Astrocyte (in vitro differentiated cells and primary cell): Measurements from ENCODE around the gene GPC5. TPM values are rescaled to one million over a fixed set of nuclear protein-coding genes. Genes with fewer than 3 reads are reported as not detected.
A peak's percentile ranks its signal among the peaks of the same experiment; 100 is the strongest.

Source experiments
- DNase-seq: peaks from one replicate; pipeline ENCODE4 v3.0.0-alpha.2; 2010; ENCODE audit warnings: low read depth
- FAIRE-seq: peaks from 2 replicates; lab custom pipeline; 2011; peaks lifted over from hg19 to GRCh38; lab: Jason Lieb, UNC
- H2AFZ ChIP-seq: 2 replicates; pipeline ENCODE4 v1.6.0; 2012; ENCODE audit warnings: low read depth, low read length, inconsistent platforms
- H3K27ac ChIP-seq: 2 replicates; pipeline ENCODE4 v1.5.1; 2011; ENCODE audit warnings: low read depth, low read length, inconsistent platforms
- H3K27me3 ChIP-seq: 2 replicates; pipeline ENCODE4 v1.6.0; 2011; ENCODE audit warnings: low read length, inconsistent platforms; ENCODE audit not compliant: insufficient read depth
- H3K36me3 ChIP-seq: 2 replicates; pipeline ENCODE4 v1.5.1; 2011; ENCODE audit warnings: low read length, inconsistent platforms; ENCODE audit not compliant: insufficient read depth
- H3K4me1 ChIP-seq: 2 replicates; pipeline ENCODE4 v1.5.1; 2011; ENCODE audit warnings: low read length, inconsistent platforms; ENCODE audit not compliant: insufficient read depth
- H3K4me2 ChIP-seq: 2 replicates; pipeline ENCODE4 v1.6.0; 2012; ENCODE audit warnings: low read length, inconsistent platforms
- H3K4me3 ChIP-seq: 2 replicates; pipeline ENCODE4 v1.5.1; 2011; ENCODE audit warnings: low read depth, mild to moderate bottlenecking, low read length, inconsistent platforms; ENCODE audit not compliant: insufficient read depth
- H3K79me2 ChIP-seq: 2 replicates; pipeline ENCODE4 v1.6.0; 2012; ENCODE audit warnings: mild to moderate bottlenecking, low read length, inconsistent platforms; ENCODE audit not compliant: insufficient read depth
- H3K9ac ChIP-seq: 2 replicates; pipeline ENCODE4 v1.6.0; 2012; ENCODE audit warnings: mild to moderate bottlenecking, low read length, inconsistent platforms
- H3K9me3 ChIP-seq: 2 replicates; pipeline ENCODE4 v1.5.1; 2012; ENCODE audit warnings: low read depth, mild to moderate bottlenecking, low read length, inconsistent platforms; ENCODE audit not compliant: insufficient read depth
- H4K20me1 ChIP-seq: 2 replicates; pipeline ENCODE4 v1.6.0; 2012; ENCODE audit warnings: low read length, inconsistent platforms; ENCODE audit not compliant: insufficient read depth
- H3K27ac Mint-ChIP-seq: one replicate; pipeline ENCODE4 v1.8.0; 2021; ENCODE audit warnings: mild to moderate bottlenecking, mixed read lengths; ENCODE audit not compliant: unreplicated experiment
- H3K27me3 Mint-ChIP-seq: one replicate; pipeline ENCODE4 v1.8.0; 2021; ENCODE audit warnings: low read depth, mixed read lengths; ENCODE audit not compliant: unreplicated experiment
- H3K36me3 Mint-ChIP-seq: one replicate; pipeline ENCODE4 v1.8.0; 2021; ENCODE audit warnings: low read depth, mixed read lengths; ENCODE audit not compliant: unreplicated experiment
- H3K4me1 Mint-ChIP-seq: one replicate; pipeline ENCODE4 v1.8.0; 2021; ENCODE audit warnings: low read depth, mixed read lengths; ENCODE audit not compliant: unreplicated experiment
- H3K4me3 Mint-ChIP-seq: one replicate; pipeline ENCODE4 v1.8.0; 2021; ENCODE audit warnings: mild to moderate bottlenecking, moderate library complexity, mixed read lengths; ENCODE audit not compliant: unreplicated experiment
- H3K9me3 Mint-ChIP-seq: one replicate; pipeline ENCODE4 v1.8.0; 2021; ENCODE audit warnings: mild to moderate bottlenecking, mixed read lengths; ENCODE audit not compliant: unreplicated experiment
- CTCF ChIP-seq: IDR thresholded peaks from 2 replicates; pipeline ENCODE4 v1.5.1; 2011; ENCODE audit warnings: low read depth, mild to moderate bottlenecking, inconsistent platforms, low read length, moderate library complexity; ENCODE audit not compliant: insufficient read depth
- EZH2 ChIP-seq: IDR thresholded peaks from 2 replicates; pipeline ENCODE4 v1.6.1; 2012; ENCODE audit warnings: mild to moderate bottlenecking, low read length, inconsistent platforms; ENCODE audit not compliant: insufficient read depth
- total RNA-seq: library from RNA; stranded (reverse); gene quantifications from 2 replicates; pipeline ENCODE4 v1.2.1, GENCODE V29; 2021

Gene GPC5
- total RNA-seq, 1 donor from 2014 or later: 1.1 TPM

GRCh38 chr13:91572944-91573598, 174.7 kb downstream of the GPC5 start:
- Histone ChIP-seq H3K27ac (peak overlapping the region; percentile 61), H4K20me1 (no peaks in the 10 kb centered on the region), H2AFZ (peak overlapping the region; percentile 28), H3K4me1 (peaks cover 4% of the 10 kb centered on the region), H3K27me3 (no peaks in the 10 kb centered on the region), H3K36me3 (no peaks in the 10 kb centered on the region), H3K4me2 (peak overlapping the region; percentile 54), H3K79me2 (no peaks in the 10 kb centered on the region), H3K9ac (peak overlapping the region; percentile 13), H3K4me3 (peak overlapping the region; percentile 14), H3K9me3 (no peaks in the 10 kb centered on the region)
- no peak for TF ChIP-seq CTCF
- TF ChIP-seq EZH2: no peak
- no peak overlapping the region for H3K4me3 Mint-ChIP-seq
- no peaks in the 10 kb centered on the region for H3K36me3 Mint-ChIP-seq
- no peaks in the 10 kb centered on the region for H3K4me1 Mint-ChIP-seq
- no peak overlapping the region for H3K27ac Mint-ChIP-seq
- H3K27me3 Mint-ChIP-seq: no peaks in the 10 kb centered on the region
- DNase-seq (peak; percentile 23), FAIRE-seq (no peak)
- H3K9me3 Mint-ChIP-seq: no peaks in the 10 kb centered on the region

GRCh38 chr13:91574766-91575165, 176.3 kb downstream of the GPC5 start:
- H3K4me1 Mint-ChIP-seq: no peaks in the 10 kb centered on the region
- peak; percentile 19 for DNase-seq
- Histone ChIP-seq H2AFZ (no peak overlapping the region), H3K27me3 (no peaks in the 10 kb centered on the region), H3K36me3 (no peaks in the 10 kb centered on the region), H4K20me1 (no peaks in the 10 kb centered on the region), H3K79me2 (no peaks in the 10 kb centered on the region), H3K27ac (no peak overlapping the region), H3K4me2 (no peak overlapping the region), H3K4me3 (no peak overlapping the region), H3K9ac (no peak overlapping the region), H3K4me1 (peaks cover 4% of the 10 kb centered on the region), H3K9me3 (no peaks in the 10 kb centered on the region)
- no peak overlapping the region for H3K4me3 Mint-ChIP-seq
- H3K27me3 Mint-ChIP-seq: no peaks in the 10 kb centered on the region
- no peaks in the 10 kb centered on the region for H3K36me3 Mint-ChIP-seq
- no peaks in the 10 kb centered on the region for H3K9me3 Mint-ChIP-seq
- TF ChIP-seq EZH2: no peak
- TF ChIP-seq CTCF: no peak
- no peak for FAIRE-seq
- no peak overlapping the region for H3K27ac Mint-ChIP-seq

GRCh38 chr13:91576590-91576989, 178.2 kb downstream of the GPC5 start:
- H3K9me3 Mint-ChIP-seq: no peaks in the 10 kb centered on the region
- FAIRE-seq: no peak
- H3K27me3 Mint-ChIP-seq: no peaks in the 10 kb centered on the region

More at GRCh38 chr13:91576590-91576989, 178.2 kb downstream of the GPC5 start:
- TF ChIP-seq CTCF: peak; percentile 23
- no peak for TF ChIP-seq EZH2
- Histone ChIP-seq H4K20me1 (no peaks in the 10 kb centered on the region), H3K36me3 (no peaks in the 10 kb centered on the region), H3K4me3 (no peak overlapping the region), H3K4me2 (no peak overlapping the region), H3K27me3 (no peaks in the 10 kb centered on the region), H3K4me1 (peaks cover 4% of the 10 kb centered on the region), H3K9me3 (no peaks in the 10 kb centered on the region), H3K79me2 (no peaks in the 10 kb centered on the region), H3K9ac (no peak overlapping the region), H2AFZ (peak overlapping the region; percentile 50), H3K27ac (no peak overlapping the region)
- no peak overlapping the region for H3K4me3 Mint-ChIP-seq
- H3K4me1 Mint-ChIP-seq: no peaks in the 10 kb centered on the region
- H3K27ac Mint-ChIP-seq: no peak overlapping the region
- DNase-seq: no peak
- H3K36me3 Mint-ChIP-seq: no peaks in the 10 kb centered on the region
